GM12878 (cell line): Measurements from ENCODE around the gene MAGEB17. TPM values are rescaled to one million over a fixed set of nuclear protein-coding genes. Genes with fewer than 3 reads are reported as not detected.

Experiments used
- ATAC-seq: fragments of 200-7000 bp; cut with Tn5 transposase; 3 replicates; pipeline ENCODE4 v1.9.1; 2020; ENCODE audit warnings: mild to moderate bottlenecking, moderate library complexity
- BruUV-seq: library from RNA; stranded (reverse); fragments of 400-500 nt; replicated peaks from 2 replicates; lab custom pipeline; 2021; lab: Mats Ljungman, UMichigan
- CTCF ChIA-PET: fragments of 300-600 bp; sonication (Branson Sonifier 250); formaldehyde crosslinking; extraction: SDS; loops from one replicate; lab custom pipeline; 2021; ENCODE audit warnings: inconsistent platforms; lab: Yijun Ruan, JAX
- POLR2A ChIA-PET: fragments of 350-600 bp; formaldehyde crosslinking; extraction: SDS; loops from one replicate; lab custom pipeline; 2021; ENCODE audit warnings: inconsistent platforms; lab: Charles Lee
- RAD21 ChIA-PET: fragments of 300-600 bp; sonication (Branson Sonifier 250); formaldehyde crosslinking; loops from one replicate; lab custom pipeline; 2023; ENCODE audit warnings: antibody characterized with exemption; ENCODE audit not compliant: unreplicated experiment; lab: Charles Lee
- SMC1A ChIA-PET: fragments of 300-600 bp; sonication (Branson Sonifier 250); formaldehyde crosslinking; loops from one replicate; lab custom pipeline; 2023; ENCODE audit not compliant: unreplicated experiment, uncharacterized antibody; lab: Charles Lee
- DNase-seq: peaks from one replicate; pipeline ENCODE4 v3.0.0-alpha.2; 2011; ENCODE audit warnings: low read depth, low spot score
- FAIRE-seq: peaks from 3 replicates; lab custom pipeline; 2011; peaks lifted over from hg19 to GRCh38; lab: Jason Lieb, UNC
- H2AFZ ChIP-seq: 2 replicates; pipeline ENCODE4 v1.6.0; 2011; ENCODE audit warnings: low read depth, low read length, control low read depth; ENCODE audit not compliant: control insufficient read depth
- H3K27ac ChIP-seq: 2 replicates; pipeline ENCODE4 v1.5.1; 2011; ENCODE audit warnings: control low read depth; ENCODE audit not compliant: control insufficient read depth, insufficient read depth
- H3K27me3 ChIP-seq, 2 experiments: replicated peaks in 1 of 2; 2 replicates each; pipeline versions ENCODE4 v1.6.0 to v1.6.1; 2011; ENCODE audit warnings: low read length in 1 of 2; ENCODE audit not compliant: control insufficient read depth in 2 of 2, insufficient read depth in 2 of 2
- H3K36me3 ChIP-seq, 2 experiments: 2 replicates each; pipeline ENCODE4 v1.5.1; 2011; ENCODE audit warnings: low read length in 1 of 2; ENCODE audit not compliant: control insufficient read depth in 2 of 2, insufficient read depth in 2 of 2
- H3K4me1 ChIP-seq: 2 replicates; pipeline ENCODE4 v1.6.1; 2011; ENCODE audit warnings: mild to moderate bottlenecking, low read length, moderate library complexity, mixed read lengths; ENCODE audit not compliant: control insufficient read depth, insufficient read depth
- H3K4me2 ChIP-seq: 2 replicates; pipeline ENCODE4 v1.6.0; 2011; ENCODE audit warnings: control low read depth; ENCODE audit not compliant: control insufficient read depth, insufficient read depth
- H3K4me3 ChIP-seq: fragments of 200-600 bp; sonication (generic); 2 replicates; pipeline ENCODE4 v1.5.1; 2016
- H3K79me2 ChIP-seq: 2 replicates; pipeline ENCODE4 v1.6.0; 2011; ENCODE audit warnings: low read length; ENCODE audit not compliant: control insufficient read depth, insufficient read depth
- H3K9ac ChIP-seq: 2 replicates; pipeline ENCODE4 v1.8.0; 2011; ENCODE audit warnings: low read length, control low read depth, mixed read lengths; ENCODE audit not compliant: control insufficient read depth, insufficient read depth
- H3K9me3 ChIP-seq: replicated peaks from 3 replicates; pipeline ENCODE4 v1.5.1; 2011; ENCODE audit warnings: mild to moderate bottlenecking, low read length; ENCODE audit not compliant: control insufficient read depth, insufficient read depth
- H4K20me1 ChIP-seq: 2 replicates; pipeline ENCODE4 v1.6.0; 2011; ENCODE audit not compliant: control insufficient read depth, insufficient read depth
- CHD1 ChIP-seq: IDR thresholded peaks from 2 replicates; pipeline ENCODE4 v1.6.1; 2012; ENCODE audit warnings: low read depth, low read length, improper control_type of control experiment
- FOXM1 ChIP-seq: IDR thresholded peaks from 2 replicates; pipeline ENCODE4 v1.6.1; 2012; ENCODE audit warnings: low read depth, mild to moderate bottlenecking, inconsistent platforms, low read length, moderate library complexity
- IKZF2 ChIP-seq, 2 experiments: fragments of 450-650 bp; IDR thresholded peaks; 2 replicates each; pipeline ENCODE4 v1.6.1; 2017; ENCODE audit warnings: mild to moderate bottlenecking in 2 of 2, moderate library complexity in 2 of 2
- LARP7 ChIP-seq: fragments of 450-650 bp; IDR thresholded peaks from 2 replicates; pipeline ENCODE4 v1.6.1; 2017; ENCODE audit warnings: mild to moderate bottlenecking
- MEF2A ChIP-seq: IDR thresholded peaks from 2 replicates; pipeline ENCODE4 v1.6.1; 2011; ENCODE audit warnings: low read depth, mild to moderate bottlenecking, low read length, moderate library complexity; ENCODE audit not compliant: insufficient read depth
- NR2C1 ChIP-seq: fragments of 450-650 bp; IDR thresholded peaks from 2 replicates; pipeline ENCODE4 v1.6.1; 2017; ENCODE audit warnings: antibody characterized with exemption, mild to moderate bottlenecking, moderate library complexity
- PAX5 ChIP-seq: IDR thresholded peaks from 2 replicates; pipeline ENCODE4 v1.6.1; 2011; ENCODE audit warnings: low read depth, low read length, borderline replicate concordance
- PML ChIP-seq: IDR thresholded peaks from 2 replicates; pipeline ENCODE4 v1.6.1; 2012; ENCODE audit warnings: low read length, inconsistent platforms
- POLR2AphosphoS5 ChIP-seq: IDR thresholded peaks from 2 replicates; pipeline ENCODE4 v1.6.1; 2011; ENCODE audit warnings: mild to moderate bottlenecking, low read length, inconsistent platforms
- RAD51 ChIP-seq: fragments of 450-650 bp; IDR thresholded peaks from 2 replicates; pipeline ENCODE4 v1.6.1; 2016; ENCODE audit warnings: moderate library complexity, mild to moderate bottlenecking, inconsistent platforms
- TBL1XR1 ChIP-seq: IDR thresholded peaks from 2 replicates; pipeline ENCODE4 v1.6.1; 2012; ENCODE audit warnings: low read depth, low read length, improper control_type of control experiment
- ZNF207 ChIP-seq: fragments of 450-650 bp; IDR thresholded peaks from 2 replicates; pipeline ENCODE4 v1.6.1; 2014; ENCODE audit warnings: antibody characterized with exemption, mild to moderate bottlenecking, borderline replicate concordance
- ZNF384 ChIP-seq: IDR thresholded peaks from 2 replicates; pipeline ENCODE4 v1.6.1; 2012; ENCODE audit warnings: low read depth, mild to moderate bottlenecking, low read length, improper control_type of control experiment, borderline replicate concordance
- ZZZ3 ChIP-seq: IDR thresholded peaks from 2 replicates; pipeline ENCODE4 v1.6.1; 2011; ENCODE audit warnings: low read depth; ENCODE audit not compliant: control insufficient read depth, insufficient read length
- WGBS: methylation state at CpG from one replicate; pipeline ENCODE4 v1.1.6; 2016; ENCODE audit warnings: low lambda C conversion rate; ENCODE audit not compliant: insufficient replicate concordance, insufficient coverage; ENCODE audit errors: missing lambda C conversion rate; 5-methylcytosine and 5-hydroxymethylcytosine counted together
- in situ Hi-C: fragments of 300-500 bp; cut with MboI; formaldehyde crosslinking; loops from 9 replicates; pipeline ENCODE4 v1.14.3; 2018; ENCODE audit warnings: mixed read lengths
- intact Hi-C: fragments of 100-400 bp; cut with micrococcal nuclease; formaldehyde crosslinking; loops from one replicate; pipeline ENCODE4 v1.14.2; 2022; ENCODE audit not compliant: unreplicated experiment
- polyA plus RNA-seq, 11 experiments: library from polyadenylated mRNA; depleted of rRNA in 4 of 11; unstranded in 6 of 11; stranded (reverse) in 5 of 11; fragments of >200 nt; fragmentation: Nextera tagmentation in 4 of 11; fragmentation: Illumina TruSeq in 1 of 11; extraction: Ambion mirVana in 4 of 11; extraction: Trizol in 1 of 11; gene quantifications; 1 replicate in 1 of 11; 2 replicates in 10 of 11; pipeline versions ENCODE4 v1.2.1 to v1.2.3, GENCODE V29; 2011 to 2016; ENCODE audit warnings: inconsistent platforms in 2 of 11, missing spikeins in 2 of 11, low read depth in 1 of 11
- total RNA-seq, 4 experiments: library from RNA; depleted of rRNA in 3 of 4; stranded (reverse); fragments of >200 nt in 3 of 4; fragmentation: Illumina TruSeq in 1 of 4; extraction: Trizol in 1 of 4; gene quantifications; 2 replicates each; pipeline versions ENCODE4 v1.2.1 to v1.2.3, GENCODE V29; 2013 to 2021
- TF ChIP-seq, protein P1 (sequence below): fragments of 450-650 bp; IDR thresholded peaks from 2 replicates; pipeline ENCODE4 v1.6.1; 2016; ENCODE audit warnings: mild to moderate bottlenecking, moderate library complexity, borderline replicate concordance
- TF ChIP-seq, protein P2 (sequence below): fragments of 450-650 bp; IDR thresholded peaks from 2 replicates; pipeline ENCODE4 v1.6.1; 2016; ENCODE audit warnings: mild to moderate bottlenecking
- TF ChIP-seq, protein P3 (sequence below): fragments of 450-650 bp; formaldehyde crosslinking; IDR thresholded peaks from 2 replicates; pipeline ENCODE4 v1.4.0; 2020; ENCODE audit warnings: mild to moderate bottlenecking, moderate library complexity

Gene MAGEB17
- total and polyA plus RNA-seq, 10 of the 15 experiments (the other 5 are each of a cell fraction or from before 2014, with no cell fraction given): 0.05 to 0.21 TPM; not detected in 8

DNA sequence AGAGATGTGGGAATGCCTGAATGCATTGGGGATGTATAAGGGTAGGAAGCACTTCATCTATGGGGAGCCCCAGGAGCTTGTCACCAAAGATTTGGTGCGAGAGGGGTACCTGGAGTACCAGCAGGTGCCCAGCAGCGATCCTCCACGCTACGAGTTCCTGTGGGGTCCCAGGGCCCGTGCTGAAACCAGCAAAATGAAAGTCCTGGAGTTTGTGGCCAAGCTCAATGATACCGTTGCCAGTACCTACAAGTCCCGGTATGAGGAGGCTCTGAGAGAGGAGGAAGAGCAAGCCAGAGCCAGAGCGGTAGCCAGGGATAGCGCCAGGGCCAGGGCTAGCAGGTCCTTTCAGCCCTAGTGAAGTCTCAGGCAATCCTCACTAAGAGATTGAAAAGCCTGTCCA is 3.8 kb downstream of the MAGEB17 start:
- no peaks in the 10 kb centered on the region; the same call in 2 of the 3 replicates for H3K9me3 ChIP-seq
- no peak for FAIRE-seq
- ATAC-seq: no peak
- no peaks in the 10 kb centered on the region for H3K4me1 ChIP-seq
- TF ChIP-seq, protein P1, sequence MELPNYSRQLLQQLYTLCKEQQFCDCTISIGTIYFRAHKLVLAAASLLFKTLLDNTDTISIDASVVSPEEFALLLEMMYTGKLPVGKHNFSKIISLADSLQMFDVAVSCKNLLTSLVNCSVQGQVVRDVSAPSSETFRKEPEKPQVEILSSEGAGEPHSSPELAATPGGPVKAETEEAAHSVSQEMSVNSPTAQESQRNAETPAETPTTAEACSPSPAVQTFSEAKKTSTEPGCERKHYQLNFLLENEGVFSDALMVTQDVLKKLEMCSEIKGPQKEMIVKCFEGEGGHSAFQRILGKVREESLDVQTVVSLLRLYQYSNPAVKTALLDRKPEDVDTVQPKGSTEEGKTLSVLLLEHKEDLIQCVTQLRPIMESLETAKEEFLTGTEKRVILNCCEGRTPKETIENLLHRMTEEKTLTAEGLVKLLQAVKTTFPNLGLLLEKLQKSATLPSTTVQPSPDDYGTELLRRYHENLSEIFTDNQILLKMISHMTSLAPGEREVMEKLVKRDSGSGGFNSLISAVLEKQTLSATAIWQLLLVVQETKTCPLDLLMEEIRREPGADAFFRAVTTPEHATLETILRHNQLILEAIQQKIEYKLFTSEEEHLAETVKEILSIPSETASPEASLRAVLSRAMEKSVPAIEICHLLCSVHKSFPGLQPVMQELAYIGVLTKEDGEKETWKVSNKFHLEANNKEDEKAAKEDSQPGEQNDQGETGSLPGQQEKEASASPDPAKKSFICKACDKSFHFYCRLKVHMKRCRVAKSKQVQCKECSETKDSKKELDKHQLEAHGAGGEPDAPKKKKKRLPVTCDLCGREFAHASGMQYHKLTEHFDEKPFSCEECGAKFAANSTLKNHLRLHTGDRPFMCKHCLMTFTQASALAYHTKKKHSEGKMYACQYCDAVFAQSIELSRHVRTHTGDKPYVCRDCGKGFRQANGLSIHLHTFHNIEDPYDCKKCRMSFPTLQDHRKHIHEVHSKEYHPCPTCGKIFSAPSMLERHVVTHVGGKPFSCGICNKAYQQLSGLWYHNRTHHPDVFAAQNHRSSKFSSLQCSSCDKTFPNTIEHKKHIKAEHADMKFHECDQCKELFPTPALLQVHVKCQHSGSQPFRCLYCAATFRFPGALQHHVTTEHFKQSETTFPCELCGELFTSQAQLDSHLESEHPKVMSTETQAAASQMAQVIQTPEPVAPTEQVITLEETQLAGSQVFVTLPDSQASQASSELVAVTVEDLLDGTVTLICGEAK: no peak
- TF ChIP-seq CHD1: no peak
- no peak for TF ChIP-seq ZNF207
- no peak for TF ChIP-seq NR2C1
- no peak for TF ChIP-seq PAX5
- TF ChIP-seq TBL1XR1: no peak
- no peak for TF ChIP-seq LARP7
- TF ChIP-seq ZNF384: no peak
- no peak for TF ChIP-seq PML
- TF ChIP-seq IKZF2 (IDR thresholded peaks at IDR 0.05): no peak
- no peak for TF ChIP-seq ZZZ3
- TF ChIP-seq MEF2A: no peak
- TF ChIP-seq, protein P2, sequence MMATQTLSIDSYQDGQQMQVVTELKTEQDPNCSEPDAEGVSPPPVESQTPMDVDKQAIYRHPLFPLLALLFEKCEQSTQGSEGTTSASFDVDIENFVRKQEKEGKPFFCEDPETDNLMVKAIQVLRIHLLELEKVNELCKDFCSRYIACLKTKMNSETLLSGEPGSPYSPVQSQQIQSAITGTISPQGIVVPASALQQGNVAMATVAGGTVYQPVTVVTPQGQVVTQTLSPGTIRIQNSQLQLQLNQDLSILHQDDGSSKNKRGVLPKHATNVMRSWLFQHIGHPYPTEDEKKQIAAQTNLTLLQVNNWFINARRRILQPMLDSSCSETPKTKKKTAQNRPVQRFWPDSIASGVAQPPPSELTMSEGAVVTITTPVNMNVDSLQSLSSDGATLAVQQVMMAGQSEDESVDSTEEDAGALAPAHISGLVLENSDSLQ: no peak
- TF ChIP-seq, protein P3, sequence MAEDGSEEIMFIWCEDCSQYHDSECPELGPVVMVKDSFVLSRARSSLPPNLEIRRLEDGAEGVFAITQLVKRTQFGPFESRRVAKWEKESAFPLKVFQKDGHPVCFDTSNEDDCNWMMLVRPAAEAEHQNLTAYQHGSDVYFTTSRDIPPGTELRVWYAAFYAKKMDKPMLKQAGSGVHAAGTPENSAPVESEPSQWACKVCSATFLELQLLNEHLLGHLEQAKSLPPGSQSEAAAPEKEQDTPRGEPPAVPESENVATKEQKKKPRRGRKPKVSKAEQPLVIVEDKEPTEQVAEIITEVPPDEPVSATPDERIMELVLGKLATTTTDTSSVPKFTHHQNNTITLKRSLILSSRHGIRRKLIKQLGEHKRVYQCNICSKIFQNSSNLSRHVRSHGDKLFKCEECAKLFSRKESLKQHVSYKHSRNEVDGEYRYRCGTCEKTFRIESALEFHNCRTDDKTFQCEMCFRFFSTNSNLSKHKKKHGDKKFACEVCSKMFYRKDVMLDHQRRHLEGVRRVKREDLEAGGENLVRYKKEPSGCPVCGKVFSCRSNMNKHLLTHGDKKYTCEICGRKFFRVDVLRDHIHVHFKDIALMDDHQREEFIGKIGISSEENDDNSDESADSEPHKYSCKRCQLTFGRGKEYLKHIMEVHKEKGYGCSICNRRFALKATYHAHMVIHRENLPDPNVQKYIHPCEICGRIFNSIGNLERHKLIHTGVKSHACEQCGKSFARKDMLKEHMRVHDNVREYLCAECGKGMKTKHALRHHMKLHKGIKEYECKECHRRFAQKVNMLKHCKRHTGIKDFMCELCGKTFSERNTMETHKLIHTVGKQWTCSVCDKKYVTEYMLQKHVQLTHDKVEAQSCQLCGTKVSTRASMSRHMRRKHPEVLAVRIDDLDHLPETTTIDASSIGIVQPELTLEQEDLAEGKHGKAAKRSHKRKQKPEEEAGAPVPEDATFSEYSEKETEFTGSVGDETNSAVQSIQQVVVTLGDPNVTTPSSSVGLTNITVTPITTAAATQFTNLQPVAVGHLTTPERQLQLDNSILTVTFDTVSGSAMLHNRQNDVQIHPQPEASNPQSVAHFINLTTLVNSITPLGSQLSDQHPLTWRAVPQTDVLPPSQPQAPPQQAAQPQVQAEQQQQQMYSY (CRISPR knock-in tag): no peak
- no peak for TF ChIP-seq POLR2AphosphoS5
- no peak for TF ChIP-seq FOXM1
- no peak for TF ChIP-seq RAD51
- H3K4me3 ChIP-seq: no peak overlapping the region
- H3K79me2 ChIP-seq: no peaks in the 10 kb centered on the region
- H3K4me2 ChIP-seq: no peak overlapping the region
- ChIA-PET CTCF (no interaction called here), SMC1A (no interaction called here), RAD21 (no interaction called here), POLR2A (no interaction called here)
- H3K9ac ChIP-seq: no peak overlapping the region
- no peaks in the 10 kb centered on the region for H3K36me3 ChIP-seq
- WGBS: 64% methylated on average over 9 of the region's 9 CpGs
- H3K27me3 ChIP-seq: no peaks in the 10 kb centered on the region
- DNase-seq: no peak
- intact Hi-C loops: no loop called here
- no peaks in the 10 kb centered on the region for H4K20me1 ChIP-seq
- no peak overlapping the region for H3K27ac ChIP-seq
- BruUV-seq: no TSS peak
- in situ Hi-C loops: no loop called here
- H2AFZ ChIP-seq: no peak overlapping the region
